Tibial nerve (tissue), 3 donors: ENCODE results near the gene DHRS1.

Source experiments
- EP300 ChIP-seq, 2 donors: sonication (generic); formaldehyde crosslinking; IDR thresholded peaks; one replicate each; pipeline ENCODE4 v1.6.1; 2017; ENCODE audit warnings: antibody characterized with exemption in 2 of 2, mild to moderate bottlenecking in 1 of 2
- POLR2A ChIP-seq, 2 donors: fragments of 450-650 bp; IDR thresholded peaks; one replicate each; pipeline ENCODE4 v1.6.1; 2017; ENCODE audit warnings: antibody characterized with exemption in 2 of 2, mild to moderate bottlenecking in 2 of 2, moderate library complexity in 2 of 2

DNA sequence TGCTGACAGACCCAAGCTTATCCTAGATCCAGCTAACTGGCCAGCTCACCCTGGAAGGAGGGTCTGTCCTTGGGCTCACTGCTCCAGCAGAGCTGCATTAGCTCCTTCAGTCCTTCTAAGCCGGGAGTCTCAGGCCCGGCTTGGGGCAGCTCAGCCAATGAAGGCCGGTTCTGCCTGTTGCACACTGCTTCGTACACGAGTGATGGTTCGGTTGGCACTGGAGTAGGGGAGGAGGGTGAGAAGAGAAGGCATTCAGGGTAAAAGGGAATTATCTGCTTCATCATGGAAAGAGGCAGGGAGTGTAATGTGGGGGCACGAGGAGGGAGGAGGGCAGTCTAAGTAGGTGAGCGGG, 38.2 kb upstream of the DHRS1 start:
- TF ChIP-seq EP300 (IDR thresholded peaks at IDR 0.05): no peak
- TF ChIP-seq POLR2A (IDR thresholded peaks at IDR 0.05): no peak
